ENCODE data around the gene MTCH1. TPM values are rescaled to one million over a fixed set of nuclear protein-coding genes. Genes with fewer than 3 reads are reported as not detected.

MTCH1 gene
- total and polyA plus RNA-seq, 2 donors = 106 to 184 TPM

GRCh38 chr6:36964349-36964748 lies 21.6 kb downstream of the MTCH1 start:
- no peak overlapping the region for H3K4me3 ChIP-seq (ENCODE audit: low read depth, low read length)
- no peaks in the 10 kb centered on the region for H3K36me3 ChIP-seq (ENCODE audit: insufficient read depth)
- no peak for DNase-seq (ENCODE audit: extremely low spot score)
- peaks cover 2% of the 10 kb centered on the region for H3K4me1 ChIP-seq (ENCODE audit: insufficient read depth)
- 72% methylated on average over 6 of the region's 6 CpGs for WGBS
- H3K27ac ChIP-seq (ENCODE audit: low read depth) = no peak overlapping the region

GRCh38 chr6:36963451-36964290 lies 22.3 kb downstream of the MTCH1 start:
- no peak for DNase-seq (ENCODE audit: extremely low spot score)
- Histone ChIP-seq H3K36me3 (ENCODE audit: insufficient read depth) (no peaks in the 10 kb centered on the region), H3K4me1 (ENCODE audit: insufficient read depth) (peaks cover 2% of the 10 kb centered on the region), H3K27ac (ENCODE audit: low read depth) (no peak overlapping the region), H3K4me3 (ENCODE audit: low read depth, low read length) (no peak overlapping the region)
- 72% methylated on average over 11 of the region's 11 CpGs for whole genome bisulfite sequencing

- 68% methylated on average over 12 of the region's 12 CpGs for WGBS
These were observed 23.1 kb downstream of the MTCH1 start for GRCh38 chr6:36962874-36963273.

GRCh38 chr6:36961441-36962435 lies 24.3 kb downstream of the MTCH1 start:
- peaks cover 2% of the 10 kb centered on the region for H3K4me1 ChIP-seq (ENCODE audit: insufficient read depth)
- no peak for DNase-seq (ENCODE audit: extremely low spot score)
- no peak overlapping the region for H3K4me3 ChIP-seq (ENCODE audit: low read depth, low read length)
- no peaks in the 10 kb centered on the region for H3K36me3 ChIP-seq (ENCODE audit: insufficient read depth)
- 67% methylated on average over 40 of the region's 40 CpGs for WGBS
- H3K27ac ChIP-seq (ENCODE audit: low read depth) = no peak overlapping the region

More at GRCh38 chr6:36962874-36963273, 23.1 kb downstream of the MTCH1 start:
- H3K27ac ChIP-seq (ENCODE audit: low read depth) = no peak overlapping the region
- no peak overlapping the region for H3K4me3 ChIP-seq (ENCODE audit: low read depth, low read length)
- H3K4me1 ChIP-seq (ENCODE audit: insufficient read depth) = peaks cover 2% of the 10 kb centered on the region
- no peak for DNase-seq (ENCODE audit: extremely low spot score)
- no peaks in the 10 kb centered on the region for H3K36me3 ChIP-seq (ENCODE audit: insufficient read depth)

GRCh38 chr6:36959555-36960250 lies 26.3 kb downstream of the MTCH1 start:
- peaks cover 2% of the 10 kb centered on the region for H3K4me1 ChIP-seq (ENCODE audit: insufficient read depth)
- H3K4me3 ChIP-seq (ENCODE audit: low read depth, low read length) = no peak overlapping the region
- 92% methylated on average over 17 of the region's 17 CpGs for WGBS
- no peak for DNase-seq (ENCODE audit: extremely low spot score)
- H3K36me3 ChIP-seq (ENCODE audit: insufficient read depth) = no peaks in the 10 kb centered on the region
- H3K27ac ChIP-seq (ENCODE audit: low read depth) = no peak overlapping the region

- H3K27ac ChIP-seq (ENCODE audit: low read depth) = no peak overlapping the region
- 86% methylated on average over 44 of the region's 44 CpGs for WGBS
- no peaks in the 10 kb centered on the region for H3K4me1 ChIP-seq (ENCODE audit: insufficient read depth)
- H3K4me3 ChIP-seq (ENCODE audit: low read depth, low read length) = no peak overlapping the region
- DNase-seq (ENCODE audit: extremely low spot score) = no peak
- no peaks in the 10 kb centered on the region for H3K36me3 ChIP-seq (ENCODE audit: insufficient read depth)
These were observed 27.0 kb downstream of the MTCH1 start for GRCh38 chr6:36958775-36959554.

- WGBS = 79% methylated on average over 9 of the region's 9 CpGs
These were observed 28.2 kb downstream of the MTCH1 start for GRCh38 chr6:36957773-36958271.

GRCh38 chr6:36956446-36956820 lies 29.6 kb downstream of the MTCH1 start:
- H3K36me3 ChIP-seq (ENCODE audit: insufficient read depth) = no peaks in the 10 kb centered on the region
- no peak for DNase-seq (ENCODE audit: extremely low spot score)
- H3K4me1 ChIP-seq (ENCODE audit: insufficient read depth) = no peaks in the 10 kb centered on the region
- no peak overlapping the region for H3K4me3 ChIP-seq (ENCODE audit: low read depth, low read length)
- H3K27ac ChIP-seq (ENCODE audit: low read depth) = no peak overlapping the region

More at GRCh38 chr6:36957773-36958271, 28.2 kb downstream of the MTCH1 start:
- no peaks in the 10 kb centered on the region for H3K36me3 ChIP-seq (ENCODE audit: insufficient read depth)
- DNase-seq (ENCODE audit: extremely low spot score) = no peak
- H3K4me3 ChIP-seq (ENCODE audit: low read depth, low read length) = no peak overlapping the region
- H3K4me1 ChIP-seq (ENCODE audit: insufficient read depth) = no peaks in the 10 kb centered on the region
- no peak overlapping the region for H3K27ac ChIP-seq (ENCODE audit: low read depth)

- no peak for DNase-seq (ENCODE audit: extremely low spot score)
- H3K4me1 ChIP-seq (ENCODE audit: insufficient read depth) = no peaks in the 10 kb centered on the region
- H3K4me3 ChIP-seq (ENCODE audit: low read depth, low read length) = no peak overlapping the region
- 65% methylated on average over 9 of the region's 9 CpGs for WGBS
- H3K27ac ChIP-seq (ENCODE audit: low read depth) = no peak overlapping the region
- no peaks in the 10 kb centered on the region for H3K36me3 ChIP-seq (ENCODE audit: insufficient read depth)
These were observed 30.1 kb downstream of the MTCH1 start for GRCh38 chr6:36955671-36956445.

- H3K27ac ChIP-seq (ENCODE audit: low read depth) = no peak overlapping the region
- H3K36me3 ChIP-seq (ENCODE audit: insufficient read depth) = no peaks in the 10 kb centered on the region
- no peaks in the 10 kb centered on the region for H3K4me1 ChIP-seq (ENCODE audit: insufficient read depth)
- 56% methylated on average over 6 of the region's 6 CpGs for WGBS
- DNase-seq (ENCODE audit: extremely low spot score) = no peak
- H3K4me3 ChIP-seq (ENCODE audit: low read depth, low read length) = no peak overlapping the region
These were observed 30.9 kb downstream of the MTCH1 start for GRCh38 chr6:36955136-36955535.

GRCh38 chr6:36954262-36954931 lies 31.6 kb downstream of the MTCH1 start, which contains the start of gene PI16:
Gene PI16 (plus strand): TSS chr6:36954738. CDS start chr6:36954761, 23 bp downstream.
- no peak within 1 kb of the TSS for H3K4me3 ChIP-seq (ENCODE audit: low read depth, low read length)
- no peak for DNase-seq (ENCODE audit: extremely low spot score)
- no peaks in the 10 kb centered on the region for H3K4me1 ChIP-seq (ENCODE audit: insufficient read depth)
- H3K36me3 ChIP-seq (ENCODE audit: insufficient read depth) = no peaks in the 10 kb centered on the region
- H3K27ac ChIP-seq (ENCODE audit: low read depth) = no peak within 1 kb of the TSS
- WGBS = 62% methylated on average over 14 of the region's 14 CpGs

- Histone ChIP-seq H3K4me3 (ENCODE audit: low read depth, low read length) (no peak overlapping the region), H3K4me1 (ENCODE audit: insufficient read depth) (no peaks in the 10 kb centered on the region), H3K36me3 (ENCODE audit: insufficient read depth) (no peaks in the 10 kb centered on the region), H3K27ac (ENCODE audit: low read depth) (no peak overlapping the region)
- WGBS = 96% methylated on average over 1 of the region's 1 CpG
- DNase-seq (ENCODE audit: extremely low spot score) = no peak
These were observed 32.1 kb downstream of the MTCH1 start for GRCh38 chr6:36953931-36954261.

All from urinary bladder (tissue), 4 donors.